ENCODE results near the gene UBE2O. TPM values are rescaled to one million over a fixed set of nuclear protein-coding genes. Genes with fewer than 3 reads are reported as not detected.

UBE2O gene
- total and polyA plus RNA-seq, 3 experiments from 2014 or later = 14.9 to 35.0 (median 33.6) TPM

- Histone ChIP-seq H3K27ac (ENCODE audit: low read depth, low read length) (peak overlapping the region; percentile 45), H3K4me1 (ENCODE audit: insufficient read depth, low read length) (peaks cover 19% of the 10 kb centered on the region), H3K36me3 (ENCODE audit: insufficient read depth, low read length) (no peaks in the 10 kb centered on the region), H3K27me3 (ENCODE audit: insufficient read depth, low read length, poor library complexity, severe bottlenecking) (no peaks in the 10 kb centered on the region), H3K9me3 (ENCODE audit: low read length) (no peaks in the 10 kb centered on the region), H3K4me3 (ENCODE audit: low read length) (peak overlapping the region; percentile 51)
- H3K36me3 Mint-ChIP-seq = peaks cover 0 to 3% (median 0%) of the 10 kb centered on the region in 3 donors
- H3K27me3 Mint-ChIP-seq = no peaks in the 10 kb centered on the region
- CTCF ChIA-PET = interaction anchor here (1.0 to 10.9 kb wide), 4 partner anchors 12 to 29 kb away, joined by 3 to 110 read pairs (median 24); partner anchors contain the start of gene PRPSAP1
- no peaks in the 10 kb centered on the region for H3K9me3 Mint-ChIP-seq
- peak; percentile 35 to 75 (median 45) for DNase-seq
- H3K4me3 Mint-ChIP-seq = peak overlapping the region; percentile 81 to 96 (median 90)
- peak overlapping the region in 2 of 8 donors; percentile 66 to 81 for H3K27ac Mint-ChIP-seq
- POLR2A ChIA-PET = interaction anchor here (0.6 to 2.8 kb wide), 4 partner anchors 11 to 146 kb away, joined by 3 to 15 read pairs (median 6); partner anchors contain the start of gene PRPSAP1
- H3K4me1 Mint-ChIP-seq = peaks cover 6 to 22% (median 6%) of the 10 kb centered on the region in 3 donors
These were observed 70.0 kb downstream of the UBE2O start for GRCh38 chr17:76382803-76383545.

- Mint-ChIP-seq H3K27me3 (no peaks in the 10 kb centered on the region), H3K4me3 (peak overlapping the region; percentile 68 to 93 (median 83)), H3K4me1 (peaks cover 6 to 22% (median 6%) of the 10 kb centered on the region in 3 donors), H3K9me3 (no peaks in the 10 kb centered on the region), H3K27ac (peak overlapping the region in 1 of 8 donors; percentile 81), H3K36me3 (peaks cover 0 to 3% (median 0%) of the 10 kb centered on the region in 3 donors)
- H3K4me3 ChIP-seq (ENCODE audit: low read length) = peak overlapping the region; percentile 51
- H3K27me3 ChIP-seq (ENCODE audit: insufficient read depth, low read length, poor library complexity, severe bottlenecking) = no peaks in the 10 kb centered on the region
- POLR2A ChIA-PET = interaction anchor here (2.8 kb wide), 1 partner anchor 29 kb away, joined by 15 read pairs; the partner anchor contains the start of gene PRPSAP1
- H3K4me1 ChIP-seq (ENCODE audit: insufficient read depth, low read length) = peaks cover 19% of the 10 kb centered on the region
- H3K9me3 ChIP-seq (ENCODE audit: low read length) = no peaks in the 10 kb centered on the region
- no peak for DNase-seq
- CTCF ChIA-PET = interaction anchor here (1.6 to 10.9 kb wide), 2 partner anchors 14 to 28 kb away, joined by 3 to 110 read pairs; partner anchors contain the start of gene PRPSAP1
- no peak overlapping the region for H3K27ac ChIP-seq (ENCODE audit: low read depth, low read length)
- no peaks in the 10 kb centered on the region for H3K36me3 ChIP-seq (ENCODE audit: insufficient read depth, low read length)
These were observed 70.6 kb downstream of the UBE2O start for GRCh38 chr17:76382351-76382802.

- Mint-ChIP-seq H3K9me3 (no peaks in the 10 kb centered on the region), H3K27ac (no peak overlapping the region), H3K36me3 (peaks cover 0 to 3% (median 0%) of the 10 kb centered on the region in 3 donors), H3K4me1 (peaks cover 6 to 22% (median 6%) of the 10 kb centered on the region in 3 donors), H3K4me3 (peak overlapping the region in 4 of 7 donors; percentile 41 to 67 (median 51)), H3K27me3 (no peaks in the 10 kb centered on the region)
- ChIA-PET POLR2A (interaction anchor here (2.8 kb wide), 1 partner anchor 28 kb away, joined by 15 read pairs; the partner anchor contains the start of gene PRPSAP1), CTCF (interaction anchor here (1.4 to 10.9 kb wide), 4 partner anchors 14 to 71 kb away, joined by 3 to 110 read pairs (median 3); partner anchors contain the start of gene PRPSAP1)
- DNase-seq = no peak
- H3K27me3 ChIP-seq (ENCODE audit: insufficient read depth, low read length, poor library complexity, severe bottlenecking) = no peaks in the 10 kb centered on the region
- H3K27ac ChIP-seq (ENCODE audit: low read depth, low read length) = no peak overlapping the region
- no peak overlapping the region for H3K4me3 ChIP-seq (ENCODE audit: low read length)
- no peaks in the 10 kb centered on the region for H3K9me3 ChIP-seq (ENCODE audit: low read length)
- H3K36me3 ChIP-seq (ENCODE audit: insufficient read depth, low read length) = no peaks in the 10 kb centered on the region
- H3K4me1 ChIP-seq (ENCODE audit: insufficient read depth, low read length) = peaks cover 19% of the 10 kb centered on the region
These were observed 71.2 kb downstream of the UBE2O start for GRCh38 chr17:76381633-76382350.

GRCh38 chr17:76379646-76380376 is 73.1 kb downstream of the UBE2O start:
- H3K4me1 Mint-ChIP-seq = peaks cover 6 to 9% (median 6%) of the 10 kb centered on the region in 3 donors
- POLR2A ChIA-PET = interaction anchor here (0.6 to 0.8 kb wide), 2 partner anchors 9 to 454 kb away, joined by 3 to 21 read pairs; no protein-coding TSS in a partner anchor
- no peaks in the 10 kb centered on the region for H3K27me3 ChIP-seq (ENCODE audit: insufficient read depth, low read length, poor library complexity, severe bottlenecking)
- CTCF ChIA-PET = interaction anchor here (1.5 to 10.9 kb wide), 2 partner anchors 16 to 26 kb away, joined by 6 to 110 read pairs; partner anchors contain the start of gene PRPSAP1
- no peak overlapping the region for H3K4me3 ChIP-seq (ENCODE audit: low read length)
- H3K9me3 ChIP-seq (ENCODE audit: low read length) = no peaks in the 10 kb centered on the region
- H3K27ac Mint-ChIP-seq = no peak overlapping the region
- H3K36me3 ChIP-seq (ENCODE audit: insufficient read depth, low read length) = no peaks in the 10 kb centered on the region
- H3K4me3 Mint-ChIP-seq = peak overlapping the region in 2 of 7 donors; percentile 18 to 52
- H3K9me3 Mint-ChIP-seq = no peaks in the 10 kb centered on the region
- H3K27ac ChIP-seq (ENCODE audit: low read depth, low read length) = no peak overlapping the region
- no peak for DNase-seq
- H3K27me3 Mint-ChIP-seq = no peaks in the 10 kb centered on the region
- H3K4me1 ChIP-seq (ENCODE audit: insufficient read depth, low read length) = peaks cover 5% of the 10 kb centered on the region
- H3K36me3 Mint-ChIP-seq = peaks cover 0 to 3% (median 0%) of the 10 kb centered on the region in 3 donors

- Mint-ChIP-seq H3K36me3 (peaks cover 0 to 3% (median 0%) of the 10 kb centered on the region in 3 donors), H3K9me3 (no peaks in the 10 kb centered on the region), H3K27me3 (no peaks in the 10 kb centered on the region), H3K4me3 (peak overlapping the region in 1 of 7 donors; percentile 18), H3K4me1 (peaks cover 6 to 9% (median 6%) of the 10 kb centered on the region in 3 donors), H3K27ac (no peak overlapping the region)
- H3K36me3 ChIP-seq (ENCODE audit: insufficient read depth, low read length) = no peaks in the 10 kb centered on the region
- no peak for DNase-seq
- no peaks in the 10 kb centered on the region for H3K27me3 ChIP-seq (ENCODE audit: insufficient read depth, low read length, poor library complexity, severe bottlenecking)
- peaks cover 5% of the 10 kb centered on the region for H3K4me1 ChIP-seq (ENCODE audit: insufficient read depth, low read length)
- no peak overlapping the region for H3K4me3 ChIP-seq (ENCODE audit: low read length)
- H3K27ac ChIP-seq (ENCODE audit: low read depth, low read length) = no peak overlapping the region
- H3K9me3 ChIP-seq (ENCODE audit: low read length) = no peaks in the 10 kb centered on the region
- ChIA-PET POLR2A (interaction anchor here (0.8 kb wide), 1 partner anchor 8 kb away, joined by 21 read pairs; no protein-coding TSS in a partner anchor), CTCF (interaction anchor here (10.9 kb wide), 1 partner anchor 17 kb away, joined by 110 read pairs; no protein-coding TSS in a partner anchor)
These were observed 73.7 kb downstream of the UBE2O start for GRCh38 chr17:76379275-76379641.

DNA sequence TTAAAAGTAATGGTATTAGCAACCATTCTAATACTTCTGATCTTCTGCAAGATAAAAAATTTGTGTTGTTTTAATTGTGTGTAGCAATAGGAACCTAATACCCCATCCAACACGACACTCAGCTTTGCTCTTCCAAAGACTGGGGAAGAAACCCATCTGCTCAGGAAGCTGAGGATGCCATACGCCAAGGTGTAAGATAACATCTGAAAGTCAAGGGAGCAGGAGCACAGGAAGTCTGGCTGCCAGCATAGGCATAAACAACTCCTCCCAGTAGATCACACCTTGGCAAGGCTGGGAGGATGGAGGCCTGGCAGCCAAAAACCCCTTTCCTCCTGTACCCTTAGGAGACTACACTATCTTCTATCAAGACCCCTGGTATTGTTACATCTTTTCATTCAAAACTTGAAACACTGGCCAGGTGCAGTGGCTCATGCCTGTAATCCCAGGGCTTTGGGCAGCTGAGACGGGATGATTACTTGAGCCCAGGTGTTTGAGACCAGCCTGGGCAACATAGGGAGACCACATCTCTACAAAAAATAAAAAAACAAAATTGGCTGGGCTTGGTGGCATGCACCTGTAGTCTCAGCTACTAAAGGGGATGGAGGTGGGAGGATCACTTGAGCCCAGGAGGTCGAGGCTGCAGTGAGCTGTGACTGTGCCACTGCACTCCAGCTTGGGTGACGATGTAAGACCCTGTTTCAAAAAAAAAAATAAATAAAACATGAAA is 74.2 kb downstream of the UBE2O start:
- ChIA-PET CTCF (interaction anchor here (10.9 kb wide), 1 partner anchor 17 kb away, joined by 110 read pairs; no protein-coding TSS in a partner anchor), POLR2A (no interaction called here)
- no peak overlapping the region for H3K27ac Mint-ChIP-seq
- peaks cover 4 to 7% (median 6%) of the 10 kb centered on the region in 3 donors for H3K4me1 Mint-ChIP-seq
- no peaks in the 10 kb centered on the region for H3K36me3 ChIP-seq (ENCODE audit: insufficient read depth, low read length)
- peaks cover 0 to 3% (median 0%) of the 10 kb centered on the region in 3 donors for H3K36me3 Mint-ChIP-seq
- H3K27me3 ChIP-seq (ENCODE audit: insufficient read depth, low read length, poor library complexity, severe bottlenecking) = no peaks in the 10 kb centered on the region
- no peaks in the 10 kb centered on the region for H3K9me3 ChIP-seq (ENCODE audit: low read length)
- no peak for DNase-seq
- H3K27ac ChIP-seq (ENCODE audit: low read depth, low read length) = no peak overlapping the region
- no peaks in the 10 kb centered on the region for H3K27me3 Mint-ChIP-seq
- peak overlapping the region in 1 of 7 donors; percentile 18 for H3K4me3 Mint-ChIP-seq
- no peak overlapping the region for H3K4me3 ChIP-seq (ENCODE audit: low read length)
- no peaks in the 10 kb centered on the region for H3K9me3 Mint-ChIP-seq
- H3K4me1 ChIP-seq (ENCODE audit: insufficient read depth, low read length) = peaks cover 5% of the 10 kb centered on the region

Data from CD8-positive, alpha-beta memory T cell (primary cell).